H1 (cell line): ENCODE measurements around the gene UNC119B. TPM values are rescaled to one million over a fixed set of nuclear protein-coding genes. Genes with fewer than 3 reads are reported as not detected.

Experiments
- polyA plus RNA-seq, 7 experiments: library from polyadenylated mRNA; depleted of rRNA in 3 of 7; stranded (reverse) in 5 of 7; unstranded in 2 of 7; fragments of >200 nt in 5 of 7; fragments of 200-250 nt in 2 of 7; gene quantifications; 1 replicate in 5 of 7; 2 replicates in 1 of 7; 4 replicates in 1 of 7; pipeline versions ENCODE4 v1.2.1 to v1.2.3, GENCODE V29; 2011 to 2013; ENCODE audit warnings: missing spikeins in 2 of 7, mixed read lengths in 2 of 7
- total RNA-seq: library from RNA; stranded (reverse); fragmentation: NEBNext Ultra II Directional; extraction: Animal tissue kit (Norgen Biotek cat#: 25700); gene quantifications from 2 replicates; pipeline ENCODE4 v1.2.1, GENCODE V29; 2021
- TF ChIP-seq, protein P1 (sequence below): fragments of 300-600 bp; sonication (generic); IDR thresholded peaks from 2 replicates; pipeline ENCODE4 v1.7.1; 2012; ENCODE audit warnings: low read length, moderate library complexity, mild to moderate bottlenecking, inconsistent platforms; ENCODE audit not compliant: insufficient replicate concordance

The UNC119B gene
- total and polyA plus RNA-seq, 2 of the 8 experiments (the other 6 are each of a cell fraction or from before 2014, with no cell fraction given) = 40.5 to 50.1 TPM

DNA sequence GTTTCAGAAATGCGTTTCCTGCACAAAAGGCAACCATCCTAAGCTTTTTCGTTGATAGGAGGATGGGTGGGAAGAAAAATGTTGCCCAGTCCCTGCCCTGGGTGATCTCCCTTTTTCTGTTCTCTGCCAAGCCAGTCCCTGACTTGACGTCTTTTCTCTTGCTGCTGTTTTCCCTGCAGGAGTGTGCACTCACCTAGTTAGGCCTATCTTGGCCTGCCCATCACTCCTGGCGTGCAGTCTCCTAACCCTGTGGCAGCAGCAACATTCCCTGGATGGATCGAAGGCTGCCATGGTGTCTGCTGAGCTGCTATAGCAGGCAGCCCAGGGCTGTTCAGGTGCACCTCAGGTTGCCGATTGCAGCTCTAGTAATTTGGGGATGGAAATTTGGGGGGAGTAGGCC lies 1.2 kb downstream of the UNC119B start (continued):
- TF ChIP-seq, protein P1, sequence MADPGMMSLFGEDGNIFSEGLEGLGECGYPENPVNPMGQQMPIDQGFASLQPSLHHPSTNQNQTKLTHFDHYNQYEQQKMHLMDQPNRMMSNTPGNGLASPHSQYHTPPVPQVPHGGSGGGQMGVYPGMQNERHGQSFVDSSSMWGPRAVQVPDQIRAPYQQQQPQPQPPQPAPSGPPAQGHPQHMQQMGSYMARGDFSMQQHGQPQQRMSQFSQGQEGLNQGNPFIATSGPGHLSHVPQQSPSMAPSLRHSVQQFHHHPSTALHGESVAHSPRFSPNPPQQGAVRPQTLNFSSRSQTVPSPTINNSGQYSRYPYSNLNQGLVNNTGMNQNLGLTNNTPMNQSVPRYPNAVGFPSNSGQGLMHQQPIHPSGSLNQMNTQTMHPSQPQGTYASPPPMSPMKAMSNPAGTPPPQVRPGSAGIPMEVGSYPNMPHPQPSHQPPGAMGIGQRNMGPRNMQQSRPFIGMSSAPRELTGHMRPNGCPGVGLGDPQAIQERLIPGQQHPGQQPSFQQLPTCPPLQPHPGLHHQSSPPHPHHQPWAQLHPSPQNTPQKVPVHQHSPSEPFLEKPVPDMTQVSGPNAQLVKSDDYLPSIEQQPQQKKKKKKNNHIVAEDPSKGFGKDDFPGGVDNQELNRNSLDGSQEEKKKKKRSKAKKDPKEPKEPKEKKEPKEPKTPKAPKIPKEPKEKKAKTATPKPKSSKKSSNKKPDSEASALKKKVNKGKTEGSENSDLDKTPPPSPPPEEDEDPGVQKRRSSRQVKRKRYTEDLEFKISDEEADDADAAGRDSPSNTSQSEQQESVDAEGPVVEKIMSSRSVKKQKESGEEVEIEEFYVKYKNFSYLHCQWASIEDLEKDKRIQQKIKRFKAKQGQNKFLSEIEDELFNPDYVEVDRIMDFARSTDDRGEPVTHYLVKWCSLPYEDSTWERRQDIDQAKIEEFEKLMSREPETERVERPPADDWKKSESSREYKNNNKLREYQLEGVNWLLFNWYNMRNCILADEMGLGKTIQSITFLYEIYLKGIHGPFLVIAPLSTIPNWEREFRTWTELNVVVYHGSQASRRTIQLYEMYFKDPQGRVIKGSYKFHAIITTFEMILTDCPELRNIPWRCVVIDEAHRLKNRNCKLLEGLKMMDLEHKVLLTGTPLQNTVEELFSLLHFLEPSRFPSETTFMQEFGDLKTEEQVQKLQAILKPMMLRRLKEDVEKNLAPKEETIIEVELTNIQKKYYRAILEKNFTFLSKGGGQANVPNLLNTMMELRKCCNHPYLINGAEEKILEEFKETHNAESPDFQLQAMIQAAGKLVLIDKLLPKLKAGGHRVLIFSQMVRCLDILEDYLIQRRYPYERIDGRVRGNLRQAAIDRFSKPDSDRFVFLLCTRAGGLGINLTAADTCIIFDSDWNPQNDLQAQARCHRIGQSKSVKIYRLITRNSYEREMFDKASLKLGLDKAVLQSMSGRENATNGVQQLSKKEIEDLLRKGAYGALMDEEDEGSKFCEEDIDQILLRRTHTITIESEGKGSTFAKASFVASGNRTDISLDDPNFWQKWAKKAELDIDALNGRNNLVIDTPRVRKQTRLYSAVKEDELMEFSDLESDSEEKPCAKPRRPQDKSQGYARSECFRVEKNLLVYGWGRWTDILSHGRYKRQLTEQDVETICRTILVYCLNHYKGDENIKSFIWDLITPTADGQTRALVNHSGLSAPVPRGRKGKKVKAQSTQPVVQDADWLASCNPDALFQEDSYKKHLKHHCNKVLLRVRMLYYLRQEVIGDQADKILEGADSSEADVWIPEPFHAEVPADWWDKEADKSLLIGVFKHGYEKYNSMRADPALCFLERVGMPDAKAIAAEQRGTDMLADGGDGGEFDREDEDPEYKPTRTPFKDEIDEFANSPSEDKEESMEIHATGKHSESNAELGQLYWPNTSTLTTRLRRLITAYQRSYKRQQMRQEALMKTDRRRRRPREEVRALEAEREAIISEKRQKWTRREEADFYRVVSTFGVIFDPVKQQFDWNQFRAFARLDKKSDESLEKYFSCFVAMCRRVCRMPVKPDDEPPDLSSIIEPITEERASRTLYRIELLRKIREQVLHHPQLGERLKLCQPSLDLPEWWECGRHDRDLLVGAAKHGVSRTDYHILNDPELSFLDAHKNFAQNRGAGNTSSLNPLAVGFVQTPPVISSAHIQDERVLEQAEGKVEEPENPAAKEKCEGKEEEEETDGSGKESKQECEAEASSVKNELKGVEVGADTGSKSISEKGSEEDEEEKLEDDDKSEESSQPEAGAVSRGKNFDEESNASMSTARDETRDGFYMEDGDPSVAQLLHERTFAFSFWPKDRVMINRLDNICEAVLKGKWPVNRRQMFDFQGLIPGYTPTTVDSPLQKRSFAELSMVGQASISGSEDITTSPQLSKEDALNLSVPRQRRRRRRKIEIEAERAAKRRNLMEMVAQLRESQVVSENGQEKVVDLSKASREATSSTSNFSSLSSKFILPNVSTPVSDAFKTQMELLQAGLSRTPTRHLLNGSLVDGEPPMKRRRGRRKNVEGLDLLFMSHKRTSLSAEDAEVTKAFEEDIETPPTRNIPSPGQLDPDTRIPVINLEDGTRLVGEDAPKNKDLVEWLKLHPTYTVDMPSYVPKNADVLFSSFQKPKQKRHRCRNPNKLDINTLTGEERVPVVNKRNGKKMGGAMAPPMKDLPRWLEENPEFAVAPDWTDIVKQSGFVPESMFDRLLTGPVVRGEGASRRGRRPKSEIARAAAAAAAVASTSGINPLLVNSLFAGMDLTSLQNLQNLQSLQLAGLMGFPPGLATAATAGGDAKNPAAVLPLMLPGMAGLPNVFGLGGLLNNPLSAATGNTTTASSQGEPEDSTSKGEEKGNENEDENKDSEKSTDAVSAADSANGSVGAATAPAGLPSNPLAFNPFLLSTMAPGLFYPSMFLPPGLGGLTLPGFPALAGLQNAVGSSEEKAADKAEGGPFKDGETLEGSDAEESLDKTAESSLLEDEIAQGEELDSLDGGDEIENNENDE = no peak
